ENCODE results near the gene DOK6. TPM values are rescaled to one million over a fixed set of nuclear protein-coding genes. Genes with fewer than 3 reads are reported as not detected.
A peak's percentile ranks its signal among the peaks of the same experiment; 100 is the strongest.

DOK6 gene
- total RNA-seq, 1 experiment from 2014 or later, result not detected

GRCh38 chr18:69684789-69685188 lies 284.1 kb downstream of the DOK6 start:
- DNase-seq (no peak), ATAC-seq (no peak)
- Histone ChIP-seq H3K9me3 (ENCODE audit: low read length) (no peaks in the 10 kb centered on the region), H3K4me1 (ENCODE audit: insufficient read depth, low read length) (no peaks in the 10 kb centered on the region), H3K27me3 (ENCODE audit: low read length) (no peaks in the 10 kb centered on the region), H3K79me2 (ENCODE audit: low read length) (no peaks in the 10 kb centered on the region), H4K20me1 (ENCODE audit: low read length) (no peaks in the 10 kb centered on the region), H3K27ac (ENCODE audit: low read length) (no peak overlapping the region), H3K4me2 (ENCODE audit: low read length) (no peak overlapping the region), H3K9ac (ENCODE audit: low read length) (no peak overlapping the region), H3K36me3 (ENCODE audit: low read depth, low read length) (no peaks in the 10 kb centered on the region), H3F3A (ENCODE audit: low read length, unreplicated experiment) (no peaks in the 10 kb centered on the region), H3K9me2 (replicated peaks; ENCODE audit: low read length) (no peaks in the 10 kb centered on the region), H2AFZ (ENCODE audit: low read length) (no peak overlapping the region), H3K4me3 (ENCODE audit: low read length) (no peak overlapping the region)
- BruUV-seq (replicated peaks), result no TSS peak
- POLR2A ChIA-PET (ENCODE audit: unreplicated experiment), result no interaction called here
- no peak for TF ChIP-seq EZH2 (IDR thresholded peaks at IDR 0.05; ENCODE audit: low read length, unreplicated experiment)
- TF ChIP-seq, protein P1, sequence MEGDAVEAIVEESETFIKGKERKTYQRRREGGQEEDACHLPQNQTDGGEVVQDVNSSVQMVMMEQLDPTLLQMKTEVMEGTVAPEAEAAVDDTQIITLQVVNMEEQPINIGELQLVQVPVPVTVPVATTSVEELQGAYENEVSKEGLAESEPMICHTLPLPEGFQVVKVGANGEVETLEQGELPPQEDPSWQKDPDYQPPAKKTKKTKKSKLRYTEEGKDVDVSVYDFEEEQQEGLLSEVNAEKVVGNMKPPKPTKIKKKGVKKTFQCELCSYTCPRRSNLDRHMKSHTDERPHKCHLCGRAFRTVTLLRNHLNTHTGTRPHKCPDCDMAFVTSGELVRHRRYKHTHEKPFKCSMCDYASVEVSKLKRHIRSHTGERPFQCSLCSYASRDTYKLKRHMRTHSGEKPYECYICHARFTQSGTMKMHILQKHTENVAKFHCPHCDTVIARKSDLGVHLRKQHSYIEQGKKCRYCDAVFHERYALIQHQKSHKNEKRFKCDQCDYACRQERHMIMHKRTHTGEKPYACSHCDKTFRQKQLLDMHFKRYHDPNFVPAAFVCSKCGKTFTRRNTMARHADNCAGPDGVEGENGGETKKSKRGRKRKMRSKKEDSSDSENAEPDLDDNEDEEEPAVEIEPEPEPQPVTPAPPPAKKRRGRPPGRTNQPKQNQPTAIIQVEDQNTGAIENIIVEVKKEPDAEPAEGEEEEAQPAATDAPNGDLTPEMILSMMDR (conservative IDR thresholded peaks at IDR 0.05; ENCODE audit: low read depth, low read length), result no peak
- no peak for TF ChIP-seq EZH2phosphoT487 (IDR thresholded peaks at IDR 0.05; ENCODE audit: borderline replicate concordance, low read length)
- intact Hi-C loops (cut with micrococcal nuclease), result no loop called here
- CTCF ChIA-PET, result no interaction called here

DNA sequence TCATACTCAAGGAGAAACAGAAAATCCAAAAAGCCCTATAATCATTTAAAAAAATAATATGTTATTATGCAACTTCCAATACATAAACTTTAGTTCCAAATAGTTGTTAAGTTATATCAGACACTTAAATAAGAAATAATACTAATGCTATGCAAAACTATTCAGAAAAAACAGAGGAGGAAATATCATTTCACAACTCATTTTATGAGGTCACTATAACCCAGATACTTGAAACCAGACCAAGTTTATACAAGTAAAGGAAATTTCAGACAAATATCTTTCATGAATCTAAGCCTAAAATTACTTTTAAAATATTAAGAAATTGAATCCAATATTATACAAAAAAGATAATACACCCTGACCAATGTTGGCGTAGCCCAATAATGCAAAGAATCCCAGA lies 286.2 kb downstream of the DOK6 start:
- no peak for ATAC-seq
- Histone ChIP-seq H4K20me1 (ENCODE audit: low read length) (no peaks in the 10 kb centered on the region), H3K4me2 (ENCODE audit: low read length) (no peak overlapping the region), H3K79me2 (ENCODE audit: low read length) (no peaks in the 10 kb centered on the region), H3K36me3 (ENCODE audit: low read depth, low read length) (no peaks in the 10 kb centered on the region), H3K4me1 (ENCODE audit: insufficient read depth, low read length) (no peaks in the 10 kb centered on the region), H3K27me3 (ENCODE audit: low read length) (no peaks in the 10 kb centered on the region), H3K9me3 (ENCODE audit: low read length) (no peaks in the 10 kb centered on the region), H3K4me3 (ENCODE audit: low read length) (no peak overlapping the region), H3K9ac (ENCODE audit: low read length) (no peak overlapping the region), H3K27ac (ENCODE audit: low read length) (no peak overlapping the region), H2AFZ (ENCODE audit: low read length) (no peak overlapping the region), H3K9me2 (replicated peaks; ENCODE audit: low read length) (no peaks in the 10 kb centered on the region), H3F3A (ENCODE audit: low read length, unreplicated experiment) (no peaks in the 10 kb centered on the region)
- intact Hi-C loops (cut with micrococcal nuclease), result no loop called here
- CTCF ChIA-PET, result no interaction called here
- DNase-seq, result no peak
- POLR2A ChIA-PET (ENCODE audit: unreplicated experiment), result no interaction called here
- TF ChIP-seq EZH2phosphoT487 (IDR thresholded peaks at IDR 0.05; ENCODE audit: borderline replicate concordance, low read length) (no peak), EZH2 (IDR thresholded peaks at IDR 0.05; ENCODE audit: low read length, unreplicated experiment) (no peak)
- TF ChIP-seq, protein P1 (conservative IDR thresholded peaks at IDR 0.05; ENCODE audit: low read depth, low read length), result no peak
- no TSS peak for BruUV-seq (replicated peaks)

DNA sequence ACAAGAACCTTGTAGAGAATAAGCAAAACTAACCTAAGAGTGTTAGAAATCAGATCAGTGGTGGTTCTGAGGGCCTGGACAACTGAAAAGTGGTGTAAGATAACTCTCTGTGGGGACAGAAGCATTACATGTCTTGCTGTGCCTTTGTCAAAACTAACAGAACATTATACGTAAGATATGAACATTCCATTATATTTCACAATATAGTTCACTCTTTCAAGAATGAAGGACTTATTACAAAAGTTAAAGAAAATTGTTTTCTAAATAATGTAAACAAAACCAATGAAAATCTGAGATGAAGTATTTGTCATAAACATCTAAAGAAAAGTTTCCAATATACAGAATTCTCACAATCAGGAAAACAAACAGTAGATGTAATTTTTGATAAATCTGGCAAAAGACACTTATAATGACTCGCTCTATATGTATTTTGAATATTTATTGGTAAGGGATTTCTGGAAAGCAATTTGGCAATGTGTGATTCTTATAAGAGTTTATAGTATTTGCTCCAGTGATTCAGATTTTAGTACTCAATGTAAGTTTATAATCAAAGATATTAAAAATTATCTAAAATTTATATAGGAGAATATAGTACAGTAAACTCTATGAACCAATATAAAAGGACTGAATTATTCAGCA lies 288.6 kb downstream of the DOK6 start:
- H3K9me3 ChIP-seq (ENCODE audit: low read length), result no peaks in the 10 kb centered on the region
- H3K9ac ChIP-seq (ENCODE audit: low read length), result no peak overlapping the region
- H3K4me1 ChIP-seq (ENCODE audit: insufficient read depth, low read length), result no peaks in the 10 kb centered on the region
- H4K20me1 ChIP-seq (ENCODE audit: low read length), result no peaks in the 10 kb centered on the region
- no peaks in the 10 kb centered on the region for H3F3A ChIP-seq (ENCODE audit: low read length, unreplicated experiment)
- no peak for DNase-seq
- no peak overlapping the region for H2AFZ ChIP-seq (ENCODE audit: low read length)
- intact Hi-C loops (cut with micrococcal nuclease), result loop anchor here (2.0 kb wide), 1 partner anchor 64 kb away; no protein-coding TSS in a partner anchor
- ChIA-PET CTCF (no interaction called here), POLR2A (ENCODE audit: unreplicated experiment) (no interaction called here)
- no peak overlapping the region for H3K4me2 ChIP-seq (ENCODE audit: low read length)
- no peak overlapping the region for H3K27ac ChIP-seq (ENCODE audit: low read length)
- ATAC-seq, result peak; percentile 43
- no peaks in the 10 kb centered on the region for H3K27me3 ChIP-seq (ENCODE audit: low read length)
- no peak for TF ChIP-seq EZH2 (IDR thresholded peaks at IDR 0.05; ENCODE audit: low read length, unreplicated experiment)
- TF ChIP-seq, protein P1 (conservative IDR thresholded peaks at IDR 0.05; ENCODE audit: low read depth, low read length), result no peak
- TF ChIP-seq EZH2phosphoT487 (IDR thresholded peaks at IDR 0.05; ENCODE audit: borderline replicate concordance, low read length), result no peak
- no peaks in the 10 kb centered on the region for H3K36me3 ChIP-seq (ENCODE audit: low read depth, low read length)
- no TSS peak for BruUV-seq (replicated peaks)
- no peak overlapping the region for H3K4me3 ChIP-seq (ENCODE audit: low read length)
- H3K79me2 ChIP-seq (ENCODE audit: low read length), result no peaks in the 10 kb centered on the region
- no peaks in the 10 kb centered on the region for H3K9me2 ChIP-seq (replicated peaks; ENCODE audit: low read length)
